Measurements from ENCODE around the gene DISP2. TPM values are rescaled to one million over a fixed set of nuclear protein-coding genes. Genes with fewer than 3 reads are reported as not detected.

The DISP2 gene
- total RNA-seq, 1 donor from 2014 or later: 3.7 TPM

GRCh38 chr15:40413036-40413435 lies 55.0 kb downstream of the DISP2 start:
- no peaks in the 10 kb centered on the region for H3K4me1 Mint-ChIP-seq (ENCODE audit: low read depth, unreplicated experiment)
- no peak for TF ChIP-seq EZH2 (IDR thresholded peaks at IDR 0.05; ENCODE audit: insufficient read depth, low read length)
- Histone ChIP-seq H3K4me2 (ENCODE audit: low read length) (no peak overlapping the region), H4K20me1 (ENCODE audit: insufficient read depth, low read length) (peaks cover 18% of the 10 kb centered on the region), H3K27ac (ENCODE audit: low read depth, low read length) (no peak overlapping the region), H3K9me3 (ENCODE audit: insufficient read depth, low read depth, low read length) (no peaks in the 10 kb centered on the region), H3K4me3 (ENCODE audit: insufficient read depth, low read depth, low read length) (no peak overlapping the region), H3K79me2 (ENCODE audit: insufficient read depth, low read length) (peaks cover 3% of the 10 kb centered on the region), H3K4me1 (ENCODE audit: insufficient read depth, low read length) (no peaks in the 10 kb centered on the region), H3K9ac (ENCODE audit: low read length) (no peak overlapping the region), H2AFZ (ENCODE audit: low read depth, low read length) (no peak overlapping the region), H3K27me3 (ENCODE audit: insufficient read depth, low read length) (no peaks in the 10 kb centered on the region), H3K36me3 (ENCODE audit: insufficient read depth, low read length) (peaks cover 35% of the 10 kb centered on the region)
- H3K9me3 Mint-ChIP-seq (ENCODE audit: unreplicated experiment): no peaks in the 10 kb centered on the region
- no peaks in the 10 kb centered on the region for H3K27me3 Mint-ChIP-seq (ENCODE audit: low read depth, unreplicated experiment)
- H3K27ac Mint-ChIP-seq (ENCODE audit: unreplicated experiment): no peak overlapping the region
- H3K4me3 Mint-ChIP-seq (ENCODE audit: unreplicated experiment): no peak overlapping the region
- H3K36me3 Mint-ChIP-seq (ENCODE audit: low read depth, unreplicated experiment): peaks cover 29% of the 10 kb centered on the region
- DNase-seq (ENCODE audit: low read depth) (no peak), FAIRE-seq (no peak)

- TF ChIP-seq, protein P1, sequence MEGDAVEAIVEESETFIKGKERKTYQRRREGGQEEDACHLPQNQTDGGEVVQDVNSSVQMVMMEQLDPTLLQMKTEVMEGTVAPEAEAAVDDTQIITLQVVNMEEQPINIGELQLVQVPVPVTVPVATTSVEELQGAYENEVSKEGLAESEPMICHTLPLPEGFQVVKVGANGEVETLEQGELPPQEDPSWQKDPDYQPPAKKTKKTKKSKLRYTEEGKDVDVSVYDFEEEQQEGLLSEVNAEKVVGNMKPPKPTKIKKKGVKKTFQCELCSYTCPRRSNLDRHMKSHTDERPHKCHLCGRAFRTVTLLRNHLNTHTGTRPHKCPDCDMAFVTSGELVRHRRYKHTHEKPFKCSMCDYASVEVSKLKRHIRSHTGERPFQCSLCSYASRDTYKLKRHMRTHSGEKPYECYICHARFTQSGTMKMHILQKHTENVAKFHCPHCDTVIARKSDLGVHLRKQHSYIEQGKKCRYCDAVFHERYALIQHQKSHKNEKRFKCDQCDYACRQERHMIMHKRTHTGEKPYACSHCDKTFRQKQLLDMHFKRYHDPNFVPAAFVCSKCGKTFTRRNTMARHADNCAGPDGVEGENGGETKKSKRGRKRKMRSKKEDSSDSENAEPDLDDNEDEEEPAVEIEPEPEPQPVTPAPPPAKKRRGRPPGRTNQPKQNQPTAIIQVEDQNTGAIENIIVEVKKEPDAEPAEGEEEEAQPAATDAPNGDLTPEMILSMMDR (IDR thresholded peaks at IDR 0.05; ENCODE audit: insufficient read depth, low read depth, low read length): no peak
- TF ChIP-seq EZH2 (IDR thresholded peaks at IDR 0.05; ENCODE audit: insufficient read depth, low read length): no peak
- Mint-ChIP-seq H3K4me1 (ENCODE audit: low read depth, unreplicated experiment) (no peaks in the 10 kb centered on the region), H3K27ac (ENCODE audit: unreplicated experiment) (no peak overlapping the region), H3K9me3 (ENCODE audit: unreplicated experiment) (no peaks in the 10 kb centered on the region), H3K36me3 (ENCODE audit: low read depth, unreplicated experiment) (peaks cover 27% of the 10 kb centered on the region), H3K27me3 (ENCODE audit: low read depth, unreplicated experiment) (no peaks in the 10 kb centered on the region), H3K4me3 (ENCODE audit: unreplicated experiment) (no peak overlapping the region)
- no peak overlapping the region for H3K27ac ChIP-seq (ENCODE audit: low read depth, low read length)
- H3K79me2 ChIP-seq (ENCODE audit: insufficient read depth, low read length): no peaks in the 10 kb centered on the region
- H2AFZ ChIP-seq (ENCODE audit: low read depth, low read length): no peak overlapping the region
- FAIRE-seq: no peak
- H3K9ac ChIP-seq (ENCODE audit: low read length): no peak overlapping the region
- peaks cover 35% of the 10 kb centered on the region for H3K36me3 ChIP-seq (ENCODE audit: insufficient read depth, low read length)
- no peak overlapping the region for H3K4me2 ChIP-seq (ENCODE audit: low read length)
- peaks cover 11% of the 10 kb centered on the region for H4K20me1 ChIP-seq (ENCODE audit: insufficient read depth, low read length)
- H3K4me1 ChIP-seq (ENCODE audit: insufficient read depth, low read length): no peaks in the 10 kb centered on the region
- no peaks in the 10 kb centered on the region for H3K9me3 ChIP-seq (ENCODE audit: insufficient read depth, low read depth, low read length)
- H3K27me3 ChIP-seq (ENCODE audit: insufficient read depth, low read length): no peaks in the 10 kb centered on the region
- no peak for DNase-seq (ENCODE audit: low read depth)
- no peak overlapping the region for H3K4me3 ChIP-seq (ENCODE audit: insufficient read depth, low read depth, low read length)
Measured at GRCh38 chr15:40414816-40415215, 56.8 kb downstream of the DISP2 start.

DNA sequence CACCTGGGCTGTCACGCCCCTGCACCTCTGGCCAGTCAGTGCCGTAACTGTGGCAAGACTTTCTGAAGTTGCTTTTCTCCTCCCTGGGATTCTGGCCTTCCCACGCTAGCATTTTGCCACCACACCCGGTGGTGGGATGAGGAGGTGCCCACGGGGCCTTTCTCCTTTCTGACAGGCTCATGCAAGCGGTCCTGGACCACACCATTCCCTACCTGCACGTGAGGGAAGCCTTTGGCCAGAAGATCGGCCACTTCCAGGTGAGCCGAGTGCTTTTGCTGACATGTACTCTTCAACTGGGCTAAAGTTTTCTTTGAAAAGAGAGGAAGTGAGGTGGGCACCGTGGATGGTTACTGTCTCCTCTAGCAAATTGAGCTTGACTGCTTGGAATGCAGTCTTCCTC lies 57.2 kb downstream of the DISP2 start:
- Histone ChIP-seq H2AFZ (ENCODE audit: low read depth, low read length) (no peak overlapping the region), H3K9me3 (ENCODE audit: insufficient read depth, low read depth, low read length) (no peaks in the 10 kb centered on the region), H3K79me2 (ENCODE audit: insufficient read depth, low read length) (no peaks in the 10 kb centered on the region), H3K4me1 (ENCODE audit: insufficient read depth, low read length) (no peaks in the 10 kb centered on the region), H3K36me3 (ENCODE audit: insufficient read depth, low read length) (peaks cover 35% of the 10 kb centered on the region), H3K4me3 (ENCODE audit: insufficient read depth, low read depth, low read length) (no peak overlapping the region), H3K9ac (ENCODE audit: low read length) (no peak overlapping the region), H4K20me1 (ENCODE audit: insufficient read depth, low read length) (peaks cover 9% of the 10 kb centered on the region), H3K4me2 (ENCODE audit: low read length) (no peak overlapping the region), H3K27me3 (ENCODE audit: insufficient read depth, low read length) (no peaks in the 10 kb centered on the region), H3K27ac (ENCODE audit: low read depth, low read length) (no peak overlapping the region)
- Mint-ChIP-seq H3K27me3 (ENCODE audit: low read depth, unreplicated experiment) (no peaks in the 10 kb centered on the region), H3K27ac (ENCODE audit: unreplicated experiment) (no peak overlapping the region), H3K4me1 (ENCODE audit: low read depth, unreplicated experiment) (no peaks in the 10 kb centered on the region), H3K9me3 (ENCODE audit: unreplicated experiment) (no peaks in the 10 kb centered on the region), H3K4me3 (ENCODE audit: unreplicated experiment) (no peak overlapping the region), H3K36me3 (ENCODE audit: low read depth, unreplicated experiment) (peaks cover 24% of the 10 kb centered on the region)
- TF ChIP-seq, protein P1 (IDR thresholded peaks at IDR 0.05; ENCODE audit: insufficient read depth, low read depth, low read length): no peak
- TF ChIP-seq EZH2 (IDR thresholded peaks at IDR 0.05; ENCODE audit: insufficient read depth, low read length): no peak
- FAIRE-seq: no peak
- DNase-seq (ENCODE audit: low read depth): no peak
